ENCODE results near the gene MMP25.

Gene MMP25

DNA sequence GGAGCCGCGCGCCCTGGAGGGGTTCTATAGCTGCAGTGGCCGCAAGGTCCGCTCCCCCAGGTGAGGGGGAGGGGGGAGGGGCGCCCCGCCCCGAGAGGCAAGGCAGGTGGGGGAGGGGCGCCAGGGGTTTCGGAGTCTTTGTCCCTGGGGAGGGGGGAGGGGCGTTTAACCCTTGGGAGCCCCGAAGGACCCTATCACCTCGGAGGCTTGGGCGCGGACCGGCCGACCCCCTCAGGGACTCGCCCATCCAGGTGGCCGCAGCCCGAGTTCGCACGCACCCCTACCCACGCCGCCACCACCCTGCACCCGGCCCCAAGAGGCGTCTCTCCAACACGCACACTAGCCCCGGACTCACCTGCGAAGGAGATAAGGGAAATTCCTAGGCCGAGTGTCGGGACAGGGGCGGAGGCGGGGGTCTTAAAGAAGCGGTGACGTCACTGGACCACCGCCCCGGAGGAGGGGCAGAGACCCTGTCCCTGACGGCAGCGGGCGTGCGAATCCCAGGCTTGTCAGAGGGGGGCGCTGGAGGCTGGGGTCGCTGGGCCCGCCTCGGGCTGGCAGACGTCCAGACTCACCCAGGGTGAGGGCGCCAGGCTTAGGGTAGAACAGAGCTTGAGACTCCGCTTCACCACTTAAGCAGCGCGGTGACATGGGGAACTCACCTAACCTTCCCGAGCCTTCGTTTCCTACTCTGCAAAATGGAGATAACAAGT lies 28.4 kb upstream of the MMP25 start, which contains the start of gene CLDN6:
TSS of gene CLDN6 (minus strand) at position 390 of the 713 bp plus-strand sequence. CDS start 2,162 bp downstream, outside the sequence.
- FAIRE-seq, result no peak

DNA sequence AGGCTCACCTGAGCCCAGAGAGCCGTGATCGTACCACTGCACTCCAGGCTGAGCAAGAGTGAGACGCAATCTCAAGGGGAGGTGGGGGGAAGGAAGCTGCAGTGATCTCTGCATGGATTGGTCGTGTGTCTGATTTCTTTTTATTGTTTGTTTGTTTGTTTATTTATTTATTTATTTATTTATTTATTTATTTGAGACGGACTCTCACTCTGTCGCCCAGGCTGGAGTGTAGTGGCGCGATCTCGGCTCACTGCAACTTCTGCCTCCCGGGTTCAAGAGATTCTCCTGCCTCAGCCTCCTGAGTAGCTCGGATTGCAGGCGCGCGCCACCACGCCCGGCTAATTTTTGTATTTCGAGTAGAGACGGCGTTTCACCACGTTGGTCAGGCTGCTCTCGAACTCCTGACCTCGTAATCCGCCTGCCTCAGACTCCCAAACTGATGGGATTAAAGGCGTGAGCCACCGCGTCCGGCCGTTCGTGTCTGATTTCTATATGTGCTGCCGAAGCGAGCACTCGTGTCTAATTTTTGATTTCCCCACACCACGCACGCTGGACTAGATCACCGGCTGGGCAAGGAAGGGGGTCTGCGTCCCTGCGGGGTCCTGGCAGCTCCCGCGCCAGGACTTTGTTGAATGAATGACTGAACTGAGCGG lies 26.6 kb upstream of the MMP25 start:
- no peak for FAIRE-seq

DNA sequence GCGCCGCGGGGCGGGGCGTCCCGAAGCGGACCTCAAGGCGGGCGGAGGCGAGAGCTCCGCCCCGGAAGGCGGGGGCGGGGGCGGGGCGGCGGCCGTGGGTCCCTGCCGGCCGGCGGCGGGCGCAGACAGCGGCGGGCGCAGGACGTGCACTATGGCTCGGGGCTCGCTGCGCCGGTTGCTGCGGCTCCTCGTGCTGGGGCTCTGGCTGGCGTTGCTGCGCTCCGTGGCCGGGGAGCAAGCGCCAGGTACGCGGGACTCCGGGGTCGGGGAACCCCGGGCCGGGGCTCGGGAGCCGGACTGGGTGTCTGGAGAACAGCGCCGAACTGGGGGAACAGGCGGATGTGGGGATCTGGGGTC lies 26.1 kb upstream of the MMP25 start, which contains the start of gene TNFRSF12A:
TSS of gene TNFRSF12A (plus strand) at position 122 of the 357 bp plus-strand sequence. CDS start at position 152, 30 bp downstream.
- FAIRE-seq, result no peak

DNA sequence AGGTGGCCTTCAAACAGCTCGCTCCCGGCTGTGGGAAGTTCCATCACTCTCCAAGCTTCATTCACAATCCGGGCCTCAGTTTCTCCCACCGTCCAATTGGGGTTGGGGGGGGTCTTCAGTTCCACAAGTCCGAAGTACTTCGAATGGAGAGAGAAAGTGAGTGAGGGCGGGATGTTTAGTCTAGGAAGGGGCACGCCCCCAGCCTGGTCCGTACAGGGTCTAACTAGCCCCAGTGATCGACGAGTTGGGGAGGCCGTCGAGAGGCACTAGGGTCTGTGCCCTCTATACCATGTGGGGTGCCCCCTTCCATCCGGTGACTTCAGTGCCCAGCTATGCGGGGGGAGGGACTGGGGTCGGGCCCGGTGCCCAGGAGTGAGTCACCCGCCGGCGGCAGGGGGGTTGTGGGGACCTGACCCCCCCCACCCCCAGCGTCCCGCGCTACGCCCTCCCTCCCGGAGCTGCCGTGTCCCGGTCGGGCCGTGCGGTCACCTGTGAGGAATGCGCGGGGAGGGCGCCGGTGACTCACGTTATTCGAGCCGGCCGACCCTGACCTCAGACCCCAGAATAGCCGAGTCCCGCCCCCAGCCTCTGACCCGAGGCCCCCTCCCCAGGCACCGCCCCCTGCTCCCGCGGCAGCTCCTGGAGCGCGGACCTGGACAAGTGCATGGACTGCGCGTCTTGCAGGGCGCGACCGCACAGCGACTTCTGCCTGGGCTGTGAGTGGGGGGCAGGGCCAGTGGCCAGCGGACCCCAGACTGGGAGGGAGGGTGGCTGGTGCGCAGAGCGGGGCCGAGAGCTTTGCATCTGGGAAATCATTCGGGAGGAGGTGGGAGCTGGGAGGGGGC lies 25.5 kb upstream of the MMP25 start:
- FAIRE-seq, result no peak

DNA sequence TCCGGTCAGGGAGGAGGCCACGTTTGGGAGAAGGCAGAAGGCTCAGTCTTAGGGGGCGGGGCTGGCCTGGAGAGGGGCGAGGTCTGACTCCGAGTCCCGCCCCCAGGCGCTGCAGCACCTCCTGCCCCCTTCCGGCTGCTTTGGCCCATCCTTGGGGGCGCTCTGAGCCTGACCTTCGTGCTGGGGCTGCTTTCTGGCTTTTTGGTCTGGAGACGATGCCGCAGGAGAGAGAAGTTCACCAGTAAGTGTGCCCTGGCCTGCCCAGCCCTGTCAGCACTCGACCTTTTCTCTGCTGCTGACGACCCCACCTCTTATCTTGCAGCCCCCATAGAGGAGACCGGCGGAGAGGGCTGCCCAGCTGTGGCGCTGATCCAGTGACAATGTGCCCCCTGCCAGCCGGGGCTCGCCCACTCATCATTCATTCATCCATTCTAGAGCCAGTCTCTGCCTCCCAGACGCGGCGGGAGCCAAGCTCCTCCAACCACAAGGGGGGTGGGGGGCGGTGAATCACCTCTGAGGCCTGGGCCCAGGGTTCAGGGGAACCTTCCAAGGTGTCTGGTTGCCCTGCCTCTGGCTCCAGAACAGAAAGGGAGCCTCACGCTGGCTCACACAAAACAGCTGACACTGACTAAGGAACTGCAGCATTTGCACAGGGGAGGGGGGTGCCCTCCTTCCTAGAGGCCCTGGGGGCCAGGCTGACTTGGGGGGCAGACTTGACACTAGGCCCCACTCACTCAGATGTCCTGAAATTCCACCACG lies 24.7 kb upstream of the MMP25 start:
- FAIRE-seq, result no peak

DNA sequence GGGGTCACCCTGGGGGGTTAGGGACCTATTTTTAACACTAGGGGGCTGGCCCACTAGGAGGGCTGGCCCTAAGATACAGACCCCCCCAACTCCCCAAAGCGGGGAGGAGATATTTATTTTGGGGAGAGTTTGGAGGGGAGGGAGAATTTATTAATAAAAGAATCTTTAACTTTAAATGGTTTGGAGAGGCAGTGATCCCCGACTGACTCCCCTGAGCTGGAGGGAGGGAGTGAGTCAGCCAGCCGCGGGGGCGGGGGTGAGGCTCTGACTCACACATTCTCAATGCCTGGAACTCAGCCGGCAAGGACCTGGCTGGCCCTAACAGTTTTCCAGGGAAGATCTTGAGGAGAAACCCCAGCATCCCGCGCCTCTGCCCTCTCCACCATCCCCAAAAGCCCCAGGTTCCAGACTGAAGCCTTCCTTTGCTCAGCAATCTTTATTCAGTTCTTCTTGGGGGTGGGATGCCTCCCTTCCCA lies 24.1 kb upstream of the MMP25 start:
- no peak for FAIRE-seq

DNA sequence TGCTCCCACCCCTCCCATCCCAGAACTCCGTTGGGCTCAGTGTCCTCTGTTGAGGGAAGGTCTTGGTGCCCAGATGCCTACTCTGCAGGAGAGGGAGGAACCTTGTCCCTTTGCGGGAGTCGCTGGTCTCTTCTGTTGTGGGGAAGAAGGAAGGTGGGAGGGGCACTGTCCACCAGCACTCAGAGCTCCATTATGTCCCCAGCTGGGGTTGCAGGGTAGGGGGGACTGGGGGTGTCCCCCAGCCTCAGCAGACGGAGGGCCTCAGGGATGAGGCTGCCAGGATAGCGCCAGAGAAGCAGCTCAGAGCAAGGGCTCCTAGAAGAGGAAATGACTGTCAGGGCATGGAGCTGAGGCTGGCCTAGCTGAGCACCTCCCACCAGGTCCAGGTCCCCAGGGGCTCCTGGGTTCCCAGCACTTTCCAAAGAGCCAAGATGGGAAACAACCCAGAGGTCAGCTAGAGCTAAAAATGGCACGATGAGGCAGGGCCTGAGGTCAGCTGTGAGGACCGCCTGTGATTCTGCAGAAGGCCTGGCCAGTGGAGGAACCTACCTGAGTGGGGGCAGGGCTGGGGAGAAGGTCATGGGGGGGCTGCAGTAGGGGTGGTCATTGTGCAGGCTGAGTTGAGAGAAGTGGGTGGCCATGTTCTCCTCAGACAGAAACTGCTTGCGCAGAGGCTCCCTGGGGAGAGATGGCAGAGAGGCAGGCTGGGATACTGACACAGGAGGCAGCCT lies 23.5 kb upstream of the MMP25 start:
- FAIRE-seq, result no peak

DNA sequence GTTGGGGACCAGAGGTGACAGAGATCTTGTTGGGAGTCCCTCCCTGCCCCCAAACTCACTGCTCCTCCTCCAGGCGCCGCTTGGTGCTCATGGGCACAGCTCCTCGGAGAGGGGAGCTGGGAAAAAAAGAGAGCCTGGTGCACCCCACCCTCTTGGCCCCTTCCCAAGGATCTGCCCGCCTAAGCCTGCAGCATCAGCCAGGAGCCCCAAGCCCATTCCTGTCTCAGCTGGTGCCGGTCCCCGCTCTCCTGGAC lies 23.0 kb upstream of the MMP25 start:
- FAIRE-seq, result no peak

DNA sequence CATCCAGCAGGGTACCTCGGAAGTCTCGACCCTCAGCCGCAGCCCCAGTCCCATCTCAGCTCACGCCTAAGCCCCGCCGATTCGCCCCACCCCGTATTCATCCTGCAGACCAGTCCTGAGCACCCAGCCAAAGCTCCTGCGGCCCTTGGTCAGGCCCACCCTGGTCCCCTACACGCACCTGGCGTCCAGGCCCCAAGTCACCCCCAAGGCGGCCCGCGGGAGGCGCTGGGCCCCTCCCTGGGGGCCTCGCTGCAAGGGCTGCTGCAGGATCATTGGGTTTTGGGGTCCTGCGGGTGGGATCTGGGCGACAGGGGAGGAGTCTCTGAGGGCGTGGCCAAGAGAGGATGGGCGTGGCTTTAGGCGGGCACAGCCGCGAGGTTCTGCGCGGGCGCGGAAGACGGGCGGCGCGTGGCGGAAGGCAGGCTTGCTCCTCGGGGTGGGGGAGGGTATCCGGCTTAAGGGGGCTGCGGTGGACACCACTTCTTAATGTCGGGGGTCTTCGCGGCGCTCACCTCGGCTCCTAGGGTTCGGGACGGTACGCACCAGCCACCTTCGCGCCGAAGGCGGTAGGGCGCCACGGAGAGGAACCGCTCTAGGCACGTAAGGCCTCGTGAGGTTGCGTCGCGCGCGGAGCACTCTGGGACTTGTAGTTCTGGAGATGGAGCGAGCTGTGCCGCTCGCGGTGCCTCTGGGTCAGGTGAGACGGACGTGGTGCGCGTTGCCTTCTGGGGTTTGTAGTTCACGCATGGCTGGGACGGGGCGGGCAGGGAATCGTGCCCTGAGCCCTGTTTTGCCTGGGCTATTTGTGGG lies 22.5 kb upstream of the MMP25 start, which contains the start of the genes HCFC1R1 and THOC6:
TSS of gene HCFC1R1 (minus strand) at position 274 of the 810 bp plus-strand sequence. CDS start at position 273, 1 bp downstream.
TSS of gene THOC6 (plus strand) at position 367 of the 810 bp plus-strand sequence. CDS start at position 659, 292 bp downstream.
- FAIRE-seq, result no peak

DNA sequence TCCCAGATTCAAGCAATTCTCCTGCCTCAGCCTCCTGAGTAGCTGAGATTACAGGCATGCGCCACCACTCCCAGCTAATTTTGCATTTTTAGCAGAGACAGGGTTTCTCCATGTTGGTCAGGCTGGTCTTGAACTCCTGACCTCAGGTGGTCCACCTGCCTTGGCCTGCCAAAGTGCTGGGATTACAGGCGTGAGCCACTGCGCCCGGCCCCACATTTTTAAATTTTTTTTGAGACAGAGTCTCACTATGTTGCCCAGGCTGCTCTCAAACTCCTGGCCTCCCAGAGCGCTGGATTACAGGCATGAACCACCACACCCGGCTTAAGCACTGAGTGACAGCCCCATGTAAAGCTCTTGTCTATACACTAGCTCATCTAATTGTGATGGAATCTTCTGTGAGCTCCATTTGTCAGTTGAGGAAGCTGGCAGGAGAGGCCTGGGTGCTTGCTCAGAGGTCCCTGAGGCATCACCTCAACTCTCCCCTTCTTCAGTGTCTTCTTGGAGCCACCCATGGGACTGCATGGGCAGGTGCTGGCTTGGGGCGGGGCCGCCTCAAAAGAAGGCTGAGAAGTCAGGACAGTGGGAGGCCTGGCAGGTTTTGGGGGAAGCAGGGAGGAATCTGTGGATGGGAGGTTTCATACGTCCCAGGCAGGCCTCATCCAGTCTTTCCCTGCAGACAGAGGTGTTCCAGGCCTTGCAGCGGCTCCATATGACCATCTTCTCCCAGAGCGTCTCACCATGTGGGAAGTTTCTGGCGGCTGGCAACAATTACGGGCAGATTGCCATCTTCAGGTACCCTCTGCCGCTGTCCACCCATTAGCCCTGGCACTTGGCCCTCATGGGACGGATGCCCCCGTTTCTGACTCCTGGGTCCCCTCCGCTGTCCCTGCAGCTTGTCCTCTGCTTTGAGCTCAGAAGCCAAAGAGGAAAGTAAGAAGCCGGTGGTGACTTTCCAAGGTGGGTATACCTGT lies 21.0 kb upstream of the MMP25 start:
- FAIRE-seq, result no peak

DNA sequence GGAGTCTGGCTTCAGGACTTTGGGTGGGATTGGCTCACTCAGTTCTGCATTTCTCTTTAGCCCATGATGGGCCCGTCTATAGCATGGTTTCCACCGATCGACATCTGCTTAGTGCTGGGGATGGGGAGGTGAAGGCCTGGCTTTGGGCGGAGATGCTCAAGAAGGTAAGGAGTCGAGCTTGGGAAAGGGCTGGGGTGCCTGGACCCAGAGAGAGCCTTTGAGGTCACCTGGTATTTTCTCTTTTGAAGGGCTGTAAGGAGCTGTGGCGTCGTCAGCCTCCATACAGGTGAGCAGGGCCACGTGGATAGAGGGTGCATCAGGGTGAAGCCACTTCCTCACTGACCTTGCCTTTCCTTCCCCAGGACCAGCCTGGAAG lies 20.4 kb upstream of the MMP25 start:
- FAIRE-seq, result no peak

DNA sequence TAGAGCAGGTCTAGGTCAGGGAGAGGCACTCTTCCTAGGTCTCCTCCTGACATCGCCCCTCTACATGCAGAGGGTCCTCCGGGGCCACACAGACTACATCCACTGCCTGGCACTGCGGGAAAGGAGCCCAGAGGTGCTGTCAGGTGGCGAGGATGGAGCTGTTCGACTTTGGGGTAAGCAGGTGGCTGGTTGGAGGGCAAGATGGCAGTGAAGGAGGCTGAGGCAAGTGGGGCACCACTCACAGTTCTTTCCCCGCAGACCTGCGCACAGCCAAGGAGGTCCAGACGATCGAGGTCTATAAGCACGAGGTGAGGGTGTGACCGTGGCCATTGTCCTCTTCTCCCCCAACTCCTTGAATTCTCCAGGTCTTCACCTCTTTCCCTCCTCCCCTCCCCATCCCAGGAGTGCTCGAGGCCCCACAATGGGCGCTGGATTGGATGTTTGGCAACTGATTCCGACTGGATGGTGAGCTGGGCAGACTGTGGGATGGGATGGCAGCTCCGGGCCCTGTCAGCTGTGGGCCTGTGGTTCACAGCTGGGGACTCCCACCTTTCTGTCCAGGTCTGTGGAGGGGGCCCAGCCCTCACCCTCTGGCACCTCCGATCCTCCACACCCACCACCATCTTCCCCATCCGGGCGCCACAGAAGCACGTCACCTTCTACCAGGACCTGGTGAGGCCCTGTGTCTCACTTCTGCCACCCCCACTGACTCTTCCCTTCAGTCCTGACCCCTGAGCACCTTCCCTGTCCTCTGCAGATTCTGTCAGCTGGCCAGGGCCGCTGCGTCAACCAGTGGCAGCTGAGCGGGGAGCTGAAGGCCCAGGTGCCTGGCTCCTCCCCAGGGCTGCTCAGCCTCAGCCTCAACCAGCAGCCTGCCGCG lies 19.5 kb upstream of the MMP25 start:
- FAIRE-seq, result no peak

DNA sequence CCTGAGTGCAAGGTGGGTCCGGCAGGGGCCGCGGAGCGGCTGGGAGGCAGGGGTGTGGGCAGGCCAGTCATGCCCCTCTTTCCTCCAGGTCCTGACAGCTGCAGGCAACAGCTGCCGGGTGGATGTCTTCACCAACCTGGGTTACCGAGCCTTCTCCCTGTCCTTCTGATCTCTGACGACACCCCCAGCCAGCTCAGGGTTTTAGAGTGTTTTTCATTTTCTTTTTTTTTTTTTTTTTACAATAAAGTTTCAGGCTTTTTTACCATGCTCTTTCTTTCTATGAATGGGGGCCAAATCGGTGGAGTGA lies 18.9 kb upstream of the MMP25 start:
- no peak for FAIRE-seq

DNA sequence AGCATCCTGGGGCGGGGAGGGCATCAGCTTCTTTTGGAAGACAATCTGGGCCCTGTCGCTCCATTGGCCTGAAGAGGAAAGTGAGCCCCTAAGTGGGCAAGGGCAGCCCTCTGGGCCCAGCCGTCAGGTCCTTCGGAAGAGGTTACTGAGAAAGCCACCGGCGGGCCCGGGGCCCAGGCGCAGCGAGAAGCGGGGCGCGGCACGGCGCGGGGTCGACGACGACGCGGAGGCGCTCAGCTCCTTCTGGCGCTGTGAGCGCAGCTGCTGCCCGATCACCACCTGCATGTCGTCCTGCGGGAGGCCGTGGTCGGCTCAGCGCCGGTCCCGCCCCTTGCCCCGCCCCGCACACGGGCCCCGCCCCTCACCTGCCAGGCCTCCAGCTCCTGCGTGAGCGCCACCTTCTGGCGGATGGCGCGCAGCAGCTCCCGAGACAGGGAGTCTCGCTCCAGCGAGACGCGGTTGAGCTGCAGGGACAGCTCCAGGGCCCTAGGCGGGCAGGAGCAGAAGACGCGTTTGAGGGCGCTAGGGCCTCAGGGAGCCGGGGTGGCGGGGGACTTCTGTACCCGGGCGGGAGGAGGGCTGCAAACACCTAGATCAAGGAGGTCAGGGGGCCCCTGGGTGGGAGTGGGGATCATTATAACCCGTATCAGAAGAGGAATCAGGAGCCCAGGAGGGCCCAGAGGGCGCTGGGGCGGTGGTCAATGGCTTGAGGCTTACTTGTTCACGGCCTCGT lies 18.2 kb upstream of the MMP25 start:
- no peak for FAIRE-seq

DNA sequence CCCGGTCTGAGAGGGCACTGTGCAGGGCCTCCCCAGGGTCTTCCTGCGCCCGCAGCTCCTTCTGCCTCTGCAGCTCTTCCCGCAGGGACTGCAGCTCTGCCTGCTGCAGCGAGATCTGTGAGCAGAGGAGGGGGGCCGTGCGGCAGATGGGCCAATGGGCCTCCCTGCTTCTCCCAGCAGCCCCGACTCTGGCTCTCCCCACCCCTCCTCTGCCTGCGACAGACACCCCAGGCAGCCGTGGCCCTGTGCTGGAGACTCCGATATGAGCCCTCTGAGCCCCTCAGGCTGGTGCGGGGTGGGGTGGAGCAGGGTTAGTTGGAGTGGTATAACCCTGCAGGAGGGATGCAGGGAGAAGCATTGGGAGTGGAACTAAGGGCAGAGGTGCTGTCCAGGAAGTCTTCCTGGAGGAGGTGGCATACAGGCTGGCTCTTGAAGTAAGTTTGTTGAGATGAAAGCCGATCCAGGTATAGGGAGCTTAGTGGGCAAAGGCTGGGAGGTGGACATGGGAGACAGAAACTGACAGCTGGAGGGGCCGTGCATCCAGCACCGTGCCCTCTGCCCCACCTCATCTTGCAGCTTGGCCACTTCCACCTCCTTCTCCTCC lies 17.5 kb upstream of the MMP25 start:
- no peak for FAIRE-seq

DNA sequence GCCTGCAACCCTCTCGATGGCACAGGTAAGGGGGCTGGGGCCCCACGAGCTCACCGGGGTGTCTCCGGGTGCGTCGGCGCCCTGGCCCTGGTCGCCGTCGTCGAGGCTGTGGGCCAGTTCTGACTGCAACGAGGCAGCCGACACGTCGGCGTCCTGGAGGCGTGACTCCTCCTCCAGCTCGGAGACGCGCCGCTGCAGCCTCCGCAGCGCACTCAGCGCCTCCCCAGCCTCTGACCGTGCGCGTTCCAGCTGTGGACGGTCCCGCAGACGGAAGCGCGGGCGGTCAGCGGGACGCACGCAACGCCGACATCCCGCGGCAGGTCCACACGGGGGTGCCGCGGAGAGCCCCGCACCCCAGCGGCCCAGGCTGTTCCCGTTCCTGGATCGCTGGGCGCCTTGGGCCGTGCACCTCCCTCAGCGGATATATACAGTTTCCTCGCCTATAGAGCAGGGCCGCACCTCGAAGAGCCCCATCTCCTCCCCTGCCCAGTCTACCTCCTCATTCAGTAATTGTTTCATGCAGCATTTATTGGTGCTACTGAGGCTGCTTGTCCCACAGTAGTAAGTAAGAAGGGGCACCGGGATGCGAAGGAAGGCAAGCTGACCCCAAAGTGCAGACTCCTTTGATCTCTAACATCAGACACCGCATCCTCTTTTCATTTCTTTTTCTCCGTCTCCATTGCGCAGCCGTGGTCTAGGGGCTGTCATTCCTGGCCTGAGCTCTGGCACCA lies 16.7 kb upstream of the MMP25 start:
- FAIRE-seq, result no peak
